Jurkat, Clone E6-1 (cell line): ENCODE data around the gene MRPL1.
"Not testable (repeated sequence)": the region's sequence is repeated elsewhere in the genome, so short reads cannot be mapped to it uniquely, and the experiment has no call there.

Source experiments
- DNase-seq: peaks from one replicate; pipeline ENCODE4 v3.0.0-alpha.2; 2011; ENCODE audit warnings: low read depth, low spot score
- H3K4me3 ChIP-seq: 2 replicates; pipeline ENCODE4 v1.5.1; 2011; ENCODE audit warnings: mild to moderate bottlenecking, low read length, control low read depth, moderate library complexity

MRPL1 gene

DNA sequence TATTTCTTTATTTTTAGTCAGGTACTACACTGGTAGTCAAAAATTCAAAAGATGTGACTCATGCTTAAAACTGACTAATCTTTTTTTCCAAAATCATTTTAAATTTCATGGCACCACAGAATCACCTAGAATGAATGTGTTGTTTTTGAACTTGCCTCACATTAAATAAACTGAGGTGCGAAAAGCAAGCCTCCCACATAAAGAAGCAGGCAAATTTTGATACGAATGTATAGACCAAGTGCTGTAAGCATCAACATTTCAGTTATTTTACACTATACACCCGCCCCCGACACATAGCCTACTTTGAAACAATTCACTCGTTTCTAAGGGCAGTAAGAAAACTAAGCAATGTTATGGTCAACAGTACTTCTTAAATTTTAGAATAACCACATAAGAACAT lies 94.3 kb downstream of the MRPL1 start:
- no peak overlapping the region for H3K4me3 ChIP-seq
- no peak for DNase-seq

DNA sequence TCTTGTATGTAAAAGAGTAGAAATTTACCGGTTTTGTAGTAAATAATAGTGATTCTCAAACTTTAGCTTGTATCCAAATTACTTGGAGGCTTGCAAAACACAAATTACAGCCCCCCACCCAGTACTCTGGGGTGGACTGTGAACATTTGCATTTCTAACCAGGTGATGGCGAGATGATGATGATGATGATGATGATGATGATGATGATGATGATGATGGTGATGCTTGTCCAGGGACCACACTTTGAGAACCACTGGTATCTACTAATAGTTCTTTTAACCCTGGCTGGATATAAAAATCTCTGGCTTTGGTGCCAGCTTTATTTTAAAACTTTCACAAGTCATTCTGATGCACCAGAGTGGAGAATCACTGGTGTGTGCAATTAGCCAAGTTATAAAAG lies 96.3 kb downstream of the MRPL1 start:
- no peak for DNase-seq
- no peak overlapping the region for H3K4me3 ChIP-seq

DNA sequence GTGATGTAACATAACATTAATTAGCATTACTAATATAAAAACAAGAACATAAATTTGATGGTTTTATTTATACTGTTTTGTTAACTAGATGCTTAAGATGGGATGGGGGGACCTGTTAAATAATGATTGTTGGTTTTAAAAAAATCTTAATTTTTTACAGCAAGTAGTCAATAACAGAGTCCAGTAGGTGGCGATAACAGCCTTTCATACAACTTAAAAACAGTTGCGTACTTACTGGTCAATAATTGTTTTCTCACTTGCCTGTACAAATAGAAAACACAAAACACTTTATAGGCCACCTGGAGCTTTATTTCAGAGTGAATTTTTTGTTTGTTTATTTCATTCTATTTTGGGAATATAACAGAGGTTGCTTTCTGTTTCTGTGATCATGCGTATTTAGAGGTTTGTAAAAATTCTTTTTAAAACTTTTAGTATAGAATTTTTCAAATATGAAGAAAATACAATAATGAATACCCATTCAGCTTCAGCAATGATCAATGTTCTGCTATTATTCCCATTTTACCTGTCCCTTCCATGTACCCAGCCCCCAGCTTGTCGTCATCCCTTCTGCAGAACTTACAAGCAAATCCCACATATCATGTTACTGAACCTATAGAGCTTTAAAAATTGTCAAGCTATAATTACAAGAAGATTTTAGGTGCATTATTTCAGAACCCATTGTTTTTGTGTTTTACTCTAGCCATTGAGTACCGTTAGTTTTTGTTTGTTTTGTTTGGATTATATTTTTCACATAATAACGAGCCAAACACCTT lies 97.1 kb downstream of the MRPL1 start:
- peak; percentile 52 for DNase-seq

DNA sequence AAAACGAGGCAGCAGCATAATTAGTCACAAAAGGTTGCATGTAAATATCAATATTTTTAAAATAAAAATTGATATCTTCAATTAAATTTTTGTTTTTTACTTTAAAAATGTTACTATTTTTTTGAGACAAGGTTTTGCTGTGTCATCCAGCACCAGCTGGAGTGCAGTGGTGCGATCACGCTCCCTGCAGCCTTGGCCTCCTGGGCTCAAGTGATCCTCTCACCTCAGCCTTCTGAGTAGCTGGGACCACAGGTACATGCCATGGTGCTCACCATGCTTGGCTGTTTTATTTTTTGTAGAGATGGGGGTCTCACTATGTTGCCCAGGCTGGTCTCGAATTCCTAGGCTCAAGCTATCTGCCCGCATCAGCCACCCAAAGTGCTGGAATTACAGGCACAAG lies 97.7 kb downstream of the MRPL1 start:
- no peak for DNase-seq
- no peak overlapping the region for H3K4me3 ChIP-seq

More for the DNA sequence above, 97.1 kb downstream of the MRPL1 start:
- no peak overlapping the region for H3K4me3 ChIP-seq

DNA sequence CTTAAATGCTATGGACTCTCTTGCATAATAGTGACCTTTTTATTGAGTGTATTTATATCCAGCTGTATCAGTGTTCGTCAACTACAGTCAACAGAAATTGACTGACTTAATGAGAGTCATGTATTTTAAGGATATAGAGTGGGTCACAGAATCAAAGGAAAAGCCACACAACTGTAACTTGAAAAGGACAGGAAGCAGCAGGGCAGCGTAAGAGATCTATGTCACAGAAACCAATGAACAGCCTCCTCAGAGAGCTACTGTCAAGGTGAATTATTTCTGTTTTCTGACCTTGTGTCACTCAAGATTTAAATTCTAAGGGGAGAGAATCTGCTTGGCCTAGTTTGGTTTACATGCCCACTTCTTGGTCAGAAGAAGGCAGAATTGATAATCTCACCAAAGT lies 100.4 kb downstream of the MRPL1 start:
- DNase-seq, result peak; percentile 23
- H3K4me3 ChIP-seq, result no peak overlapping the region

DNA sequence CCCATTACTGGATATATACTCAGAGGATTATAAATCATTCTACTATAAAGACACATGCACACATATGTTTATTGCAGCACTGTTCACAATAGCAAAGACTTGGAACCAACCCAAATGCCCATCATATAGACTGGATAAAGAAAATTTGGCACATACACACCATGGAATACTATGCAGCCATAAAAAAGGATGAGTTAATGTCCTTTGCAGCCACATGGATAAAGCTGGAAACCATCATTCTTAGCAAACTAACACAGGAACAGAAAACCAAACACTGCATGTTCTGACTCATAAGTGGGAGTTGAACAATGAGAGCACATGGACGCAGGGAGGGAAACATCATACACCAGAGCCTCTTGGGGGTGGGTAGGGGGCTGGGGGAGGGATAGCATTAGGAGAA lies 111.0 kb downstream of the MRPL1 start:
- H3K4me3 ChIP-seq, result not testable (repeated sequence)

DNA sequence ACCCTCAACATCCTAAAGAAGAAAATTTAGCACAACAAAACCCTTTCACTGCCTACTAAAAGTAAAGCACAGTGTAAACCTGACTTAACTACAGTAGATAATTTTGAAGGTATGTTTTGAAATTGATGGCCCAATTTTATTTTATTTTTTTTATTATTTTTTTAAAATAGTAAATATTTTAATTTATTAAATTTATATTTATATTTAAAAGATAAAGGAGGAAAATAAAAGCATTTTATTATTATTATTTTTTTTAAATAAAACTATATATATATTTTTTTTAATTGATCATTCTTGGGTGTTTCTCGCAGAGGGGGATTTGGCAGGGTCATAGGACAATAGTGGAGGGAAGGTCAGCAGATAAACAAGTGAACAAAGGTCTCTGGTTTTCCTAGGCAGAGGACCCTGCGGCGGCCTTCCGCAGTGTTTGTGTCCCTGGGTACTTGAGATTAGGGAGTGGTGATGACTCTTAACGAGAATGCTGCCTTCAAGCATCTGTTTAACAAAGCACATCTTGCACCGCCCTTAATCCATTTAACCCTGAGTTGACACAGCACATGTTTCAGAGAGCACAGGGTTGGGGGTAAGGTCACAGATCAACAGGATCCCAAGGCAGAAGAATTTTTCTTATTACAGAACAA lies 120.4 kb downstream of the MRPL1 start:
- DNase-seq, result not testable (repeated sequence)

More for the DNA sequence above, 111.0 kb downstream of the MRPL1 start:
- DNase-seq, result not testable (repeated sequence)

DNA sequence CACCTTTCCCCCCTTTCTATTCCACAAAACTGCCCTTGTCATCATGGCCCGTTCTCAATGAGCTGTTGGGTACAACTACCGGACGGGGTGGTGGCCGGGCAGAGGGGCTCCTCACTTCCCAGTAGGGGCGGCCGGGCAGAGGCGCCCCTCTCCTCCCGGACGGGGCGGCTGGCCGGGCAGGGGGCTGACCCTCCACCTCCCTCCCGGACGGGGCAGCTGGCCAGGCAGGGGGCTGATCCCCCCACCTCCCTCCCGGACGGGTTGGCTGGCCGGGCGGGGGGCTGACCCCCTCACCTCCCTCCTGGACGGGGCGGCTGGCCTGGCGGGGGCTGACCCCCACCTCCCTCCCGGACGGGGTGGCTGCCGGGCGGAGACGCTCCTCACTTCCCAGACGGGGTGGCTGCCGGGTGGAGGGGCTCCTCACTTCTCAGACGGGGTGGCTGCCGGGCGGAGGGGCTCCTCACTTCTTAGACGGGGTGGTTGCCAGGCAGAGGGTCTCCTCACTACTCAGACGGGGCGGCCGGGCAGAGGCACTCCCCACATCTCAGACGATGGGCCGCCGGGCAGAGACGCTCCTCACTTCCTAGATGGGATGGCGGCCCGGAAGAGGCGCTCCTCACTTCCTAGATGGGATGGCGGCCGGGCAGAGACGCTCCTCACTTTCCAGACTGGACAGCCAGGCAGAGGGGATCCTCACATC lies 121.1 kb downstream of the MRPL1 start:
- not testable (repeated sequence) for H3K4me3 ChIP-seq, DNase-seq

More for the DNA sequence above, 120.4 kb downstream of the MRPL1 start:
- not testable (repeated sequence) for H3K4me3 ChIP-seq

DNA sequence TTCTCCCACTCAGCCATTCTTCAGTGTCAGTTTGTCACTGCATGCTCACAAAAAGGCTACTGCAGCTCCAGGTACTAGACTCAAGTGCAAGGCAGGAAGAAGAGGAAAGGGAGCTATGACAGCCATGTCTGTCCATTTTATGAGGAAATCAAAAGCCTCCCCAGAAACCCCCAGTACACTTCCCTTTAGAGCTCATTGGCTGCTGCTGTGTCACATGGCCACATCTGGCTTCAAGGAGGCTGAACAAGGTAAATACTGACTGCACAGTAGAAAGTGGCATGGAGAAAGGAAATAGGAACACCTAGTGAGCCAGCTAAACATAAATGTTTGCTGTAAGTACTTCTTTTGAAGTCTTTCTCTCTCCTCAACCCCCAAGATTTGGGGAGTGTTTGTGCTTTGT lies 127.3 kb downstream of the MRPL1 start:
- H3K4me3 ChIP-seq, result no peak overlapping the region

DNA sequence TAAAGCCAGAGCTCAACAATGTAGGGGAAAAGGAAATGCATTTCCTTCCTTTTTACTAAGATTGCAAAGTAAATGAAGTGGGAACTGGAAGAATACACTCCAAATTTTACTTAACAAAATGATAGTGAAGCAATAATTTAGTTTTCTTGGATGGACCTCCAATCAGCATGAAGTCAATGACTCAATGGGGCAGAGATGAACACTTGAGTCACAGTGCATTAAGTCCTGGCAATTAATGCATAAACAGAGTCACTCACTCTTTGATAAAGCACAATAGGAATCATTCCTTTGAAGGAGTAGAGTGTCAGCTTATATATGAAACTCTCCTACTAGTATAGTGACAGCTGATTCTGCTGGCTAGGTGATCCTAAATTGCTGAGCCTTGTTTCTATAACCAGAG lies 127.8 kb downstream of the MRPL1 start:
- DNase-seq, result no peak
- no peak overlapping the region for H3K4me3 ChIP-seq

More for the DNA sequence above, 127.3 kb downstream of the MRPL1 start:
- no peak for DNase-seq

DNA sequence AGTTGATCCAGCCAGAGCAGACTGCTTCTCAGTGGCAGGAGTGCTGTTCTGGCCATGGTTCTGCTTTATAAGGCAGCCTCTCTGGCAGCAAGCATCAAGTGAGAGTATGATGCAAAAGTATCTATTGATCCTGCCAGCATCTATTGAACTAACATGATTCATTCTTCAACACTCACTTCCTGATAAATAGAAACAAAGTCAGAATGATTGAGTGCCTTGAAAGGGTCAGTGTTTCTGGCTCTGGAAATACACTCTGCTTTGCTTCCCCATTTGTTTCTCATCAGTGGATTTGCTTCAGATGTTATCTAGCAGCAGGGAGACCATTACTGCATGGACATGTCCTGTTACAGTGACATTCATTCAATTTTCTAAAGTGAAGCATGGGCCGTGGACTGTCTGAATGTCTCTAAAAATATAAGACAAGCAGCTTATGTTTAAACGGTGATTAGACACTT lies 128.3 kb downstream of the MRPL1 start:
- no peak overlapping the region for H3K4me3 ChIP-seq
- no peak for DNase-seq

DNA sequence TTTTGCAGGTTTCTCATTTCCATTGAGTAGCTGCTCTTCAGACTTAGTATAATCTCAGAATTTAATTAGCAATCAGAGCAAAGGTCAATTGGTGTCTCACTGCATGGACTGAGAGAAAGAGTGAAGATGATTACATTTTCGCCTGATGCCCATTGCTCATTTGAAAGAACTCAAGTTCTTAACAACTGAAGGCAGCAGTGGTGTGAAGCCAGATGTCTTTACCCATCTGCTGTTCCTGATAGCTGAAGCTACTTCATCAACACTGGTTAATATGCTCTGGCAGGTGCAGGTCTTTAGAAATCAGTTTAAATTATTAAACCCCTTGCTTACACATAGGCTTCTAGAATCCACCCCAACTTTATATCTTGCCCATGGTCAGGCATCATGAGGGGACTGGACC lies 130.0 kb downstream of the MRPL1 start:
- H3K4me3 ChIP-seq, result no peak overlapping the region
- no peak for DNase-seq

DNA sequence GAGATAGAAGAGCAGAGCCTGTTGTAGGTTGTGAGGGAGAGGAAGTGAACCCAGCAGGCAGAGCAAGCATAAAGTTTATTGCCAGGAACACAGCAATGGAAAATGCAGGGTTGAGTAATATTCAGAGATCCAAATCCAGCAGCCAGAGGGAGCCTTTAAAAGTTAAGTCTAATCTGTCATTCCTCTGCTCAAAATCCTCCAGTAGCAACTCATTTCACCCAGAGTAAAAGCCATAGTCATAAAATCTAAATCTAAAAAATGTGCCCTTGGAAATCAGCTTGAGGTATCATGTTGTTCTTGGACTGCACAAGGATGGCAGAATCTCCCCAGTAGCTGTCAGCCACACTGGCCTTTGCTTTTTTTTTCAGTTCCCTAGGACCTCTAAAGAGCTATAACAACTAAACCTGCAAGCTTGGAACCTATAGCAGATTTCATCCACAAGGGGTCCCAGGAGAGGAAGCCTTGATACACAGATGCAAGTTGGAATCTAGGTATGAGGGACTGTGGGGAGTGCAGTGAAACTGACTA lies 131.6 kb downstream of the MRPL1 start:
- H3K4me3 ChIP-seq, result no peak overlapping the region
- peak; percentile 55 for DNase-seq

DNA sequence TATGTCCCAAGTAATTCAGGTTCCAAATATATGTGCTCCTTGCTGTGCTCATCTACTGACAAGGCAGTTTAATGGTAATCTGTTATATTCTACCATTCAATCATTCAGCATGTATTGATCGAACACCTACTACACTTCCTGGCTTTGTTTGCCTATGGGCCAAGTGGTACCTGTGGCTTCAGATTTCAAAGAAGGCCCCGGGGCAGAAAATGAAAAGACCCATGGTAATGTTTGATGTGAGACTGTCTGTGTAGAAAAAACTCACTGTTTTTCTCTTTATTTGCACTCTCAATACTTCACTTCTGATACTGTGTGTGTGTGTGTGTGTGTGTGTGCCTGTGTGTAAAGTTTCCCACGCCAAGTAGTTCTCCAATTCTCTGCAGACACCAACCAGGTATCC lies 133.4 kb downstream of the MRPL1 start:
- DNase-seq, result no peak
- H3K4me3 ChIP-seq, result no peak overlapping the region

DNA sequence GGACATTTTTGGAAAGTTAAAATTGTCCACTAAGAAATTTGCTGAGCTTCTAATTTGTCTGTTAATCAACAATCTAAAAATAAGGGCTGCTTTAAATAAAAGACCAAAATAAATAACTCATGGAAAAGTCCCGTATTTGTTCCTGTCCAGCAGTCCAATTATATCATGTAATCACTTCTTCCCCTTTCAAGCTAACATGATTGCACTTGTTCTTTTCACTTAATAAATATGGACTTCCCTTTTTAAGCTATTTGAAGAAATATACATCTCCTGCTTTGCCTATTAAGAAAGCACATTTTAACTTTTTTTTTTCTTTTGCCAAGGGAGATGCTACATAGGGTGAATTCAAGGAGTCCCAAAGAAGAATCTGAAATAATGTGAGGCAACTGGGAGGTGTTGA lies 138.9 kb downstream of the MRPL1 start:
- no peak for DNase-seq
- no peak overlapping the region for H3K4me3 ChIP-seq

DNA sequence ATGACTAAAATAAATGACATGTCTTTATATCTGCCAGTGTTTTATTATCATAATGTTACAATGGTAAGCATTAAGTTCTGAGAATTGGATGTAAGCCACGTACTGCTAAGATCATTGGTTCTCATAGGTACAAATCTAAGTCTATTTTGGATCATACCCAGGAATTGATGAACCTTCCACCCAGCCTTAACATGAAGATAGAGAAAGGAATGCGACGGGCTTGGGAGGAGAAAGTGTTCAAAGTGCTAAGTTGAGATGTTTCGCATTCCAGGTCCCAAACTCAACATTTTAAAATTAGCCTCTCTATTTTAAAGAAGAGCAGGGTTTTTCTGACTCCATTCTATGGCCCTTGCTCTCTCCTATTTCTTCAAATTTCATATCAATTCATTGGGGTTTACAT lies 139.6 kb downstream of the MRPL1 start:
- H3K4me3 ChIP-seq, result no peak overlapping the region
- DNase-seq, result no peak
